ENCODE measurements around the gene MMP21.

GRCh38 chr10:125770844-125771243 is 4.8 kb downstream of the MMP21 start:
- TF ChIP-seq CTCF (conservative IDR thresholded peaks at IDR 0.05 in 1 of 2, IDR thresholded peaks at IDR 0.05 in 1 of 2; ENCODE audit: extremely low read depth in 1 of 2, insufficient read depth in 1 of 2, low read depth in 1 of 2, low read length in 2 of 2) (no peak), EZH2 (IDR thresholded peaks at IDR 0.05; ENCODE audit: borderline replicate concordance, low read length) (no peak)

Measured in mammary epithelial cell (primary cell).